ENCODE data around the gene SRSF9. TPM values are rescaled to one million over a fixed set of nuclear protein-coding genes. Genes with fewer than 3 reads are reported as not detected.

SRSF9 gene
- total RNA-seq, 1 experiment from 2014 or later, result 297 TPM

DNA sequence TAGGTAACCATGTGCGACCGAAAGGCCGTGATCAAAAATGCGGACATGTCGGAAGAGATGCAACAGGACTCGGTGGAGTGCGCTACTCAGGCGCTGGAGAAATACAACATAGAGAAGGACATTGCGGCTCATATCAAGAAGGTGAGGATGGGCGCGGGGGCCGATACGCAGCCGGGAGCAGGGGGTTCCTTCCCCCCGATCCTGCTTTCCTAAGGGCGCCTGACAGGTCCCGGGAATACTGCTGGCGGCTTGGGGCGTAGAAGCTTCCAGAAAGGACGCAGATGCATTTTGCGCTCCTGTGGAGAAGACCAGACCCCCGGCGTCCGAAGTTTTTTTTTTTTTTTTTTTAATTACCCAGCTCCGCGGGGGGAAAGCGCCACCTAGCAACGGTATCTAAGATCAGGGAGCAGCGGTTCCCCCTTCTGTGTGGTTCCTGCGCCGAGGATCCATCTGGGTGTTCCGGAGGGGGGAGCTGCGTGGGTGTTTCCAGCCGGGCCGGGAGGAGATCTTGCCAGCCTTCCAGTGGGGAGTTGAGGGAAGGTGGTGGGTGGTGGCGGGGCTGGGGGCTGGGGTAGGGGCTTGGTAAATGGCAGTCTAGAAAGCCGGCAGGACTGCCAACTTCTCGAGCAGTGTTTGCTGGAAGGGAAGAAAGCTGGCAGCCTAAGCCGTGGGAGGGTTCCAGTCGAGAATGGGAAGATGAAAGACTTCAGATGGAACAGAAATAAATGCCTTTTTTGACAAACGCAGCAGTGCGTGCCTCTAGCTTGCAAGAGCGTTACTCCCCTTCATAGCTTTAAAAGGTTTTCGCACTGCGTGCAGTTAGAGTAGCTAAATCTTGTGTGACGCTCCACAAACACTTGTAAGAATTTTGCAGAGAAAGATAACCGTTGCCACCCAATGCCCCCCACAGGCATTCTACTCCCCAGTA is 27.1 kb upstream of the SRSF9 start (continued):
- no peak for TF ChIP-seq ZNF274 (IDR thresholded peaks at IDR 0.05; ENCODE audit: low read depth, low read length)
- no peak for TF ChIP-seq SRF (IDR thresholded peaks at IDR 0.05; ENCODE audit: low read depth)
- TF ChIP-seq ZFX (IDR thresholded peaks at IDR 0.05), result no peak
- TF ChIP-seq EZH2phosphoT487 (IDR thresholded peaks at IDR 0.05; ENCODE audit: borderline replicate concordance), result no peak
- peak in 1 of 3 experiments; percentile 29; a peak in 1 of 6 replicates for TF ChIP-seq CTCF (IDR thresholded peaks at IDR 0.05 in 2 of 3, conservative IDR thresholded peaks at IDR 0.05 in 1 of 3; ENCODE audit: borderline replicate concordance in 1 of 3, insufficient read depth in 1 of 3, low read depth in 2 of 3, low read length in 2 of 3)
- TF ChIP-seq, protein P1, sequence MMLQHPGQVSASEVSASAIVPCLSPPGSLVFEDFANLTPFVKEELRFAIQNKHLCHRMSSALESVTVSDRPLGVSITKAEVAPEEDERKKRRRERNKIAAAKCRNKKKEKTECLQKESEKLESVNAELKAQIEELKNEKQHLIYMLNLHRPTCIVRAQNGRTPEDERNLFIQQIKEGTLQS (IDR thresholded peaks at IDR 0.05), result no peak
- TF ChIP-seq ZBTB33 (IDR thresholded peaks at IDR 0.05; ENCODE audit: extremely low read depth, insufficient replicate concordance, low read length), result no peak
- TF ChIP-seq SP1 (IDR thresholded peaks at IDR 0.05; ENCODE audit: low read depth), result no peak
- no peak for TF ChIP-seq CEBPB (IDR thresholded peaks at IDR 0.05; ENCODE audit: low read depth)
- no peak for TF ChIP-seq FOSL1 (IDR thresholded peaks at IDR 0.05; ENCODE audit: low read depth)
- no peak for TF ChIP-seq JUND (IDR thresholded peaks at IDR 0.05)
- no peak for TF ChIP-seq TCF7L2 (IDR thresholded peaks at IDR 0.05; ENCODE audit: borderline replicate concordance, extremely low read depth, insufficient read depth, insufficient read length)
